ENCODE measurements around the gene ATP2B3.

GRCh38 chrX:153578889-153579288 is 61.4 kb downstream of the ATP2B3 start:
- no peak for TF ChIP-seq GATA2 (IDR thresholded peaks at IDR 0.05; ENCODE audit: low read depth, low read length)
- TF ChIP-seq GATA3 (IDR thresholded peaks at IDR 0.05; ENCODE audit: low read depth, low read length), result no peak
